GM21825 (cell line): ENCODE data around the gene DHRSX.
"Not testable (repeated sequence)": the region's sequence is repeated elsewhere in the genome, so short reads cannot be mapped to it uniquely, and the experiment has no call there.

ENCODE experiments used
- ATAC-seq: cut with Tn5 transposase; IDR thresholded peaks from one replicate; pipeline ENCODE4 v1.9.1; 2021; ENCODE audit warnings: mild to moderate bottlenecking, moderate library complexity; ENCODE audit not compliant: unreplicated experiment

DHRSX gene

DNA sequence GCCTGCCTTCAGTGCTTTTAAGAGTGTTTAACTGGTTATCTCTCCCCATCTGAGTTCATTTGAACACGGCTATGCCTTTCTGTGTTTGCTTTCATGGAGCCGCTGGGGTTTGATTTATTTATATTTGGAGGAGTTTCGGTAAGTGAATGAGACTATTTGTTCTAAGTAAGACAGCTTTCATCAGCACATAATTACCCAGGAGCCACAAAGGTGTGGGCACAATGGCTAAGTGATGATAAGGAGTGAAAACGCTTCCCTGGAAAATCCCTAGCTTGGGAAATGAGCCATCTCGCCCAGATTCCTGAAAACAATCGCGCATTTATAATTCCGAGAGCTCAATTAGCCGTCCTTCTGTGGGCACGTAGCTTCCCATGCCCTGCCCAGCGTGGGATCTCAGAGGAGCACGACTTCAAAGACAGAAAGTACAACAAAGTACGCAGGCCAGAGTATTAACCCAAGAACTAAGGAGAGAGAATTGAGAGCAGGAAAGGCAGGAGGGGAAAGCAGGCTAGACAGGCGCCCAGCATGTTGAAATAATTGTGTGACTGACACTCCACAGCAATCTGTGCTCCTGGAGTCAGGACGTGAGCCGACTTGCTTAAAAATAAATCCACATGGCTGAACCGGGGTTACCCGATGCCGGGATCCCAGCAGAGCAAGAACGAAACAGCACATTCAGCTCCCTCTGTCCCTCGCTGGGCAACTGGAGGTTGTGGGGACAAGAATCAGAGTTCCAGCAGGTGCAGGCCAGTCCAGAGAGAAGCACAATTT, 99.0 kb downstream of the DHRSX start:
- ATAC-seq, result no peak

- no peak for ATAC-seq
These were observed 99.6 kb downstream of the DHRSX start for GRCh38 chrX:2401201-2401589.

DNA sequence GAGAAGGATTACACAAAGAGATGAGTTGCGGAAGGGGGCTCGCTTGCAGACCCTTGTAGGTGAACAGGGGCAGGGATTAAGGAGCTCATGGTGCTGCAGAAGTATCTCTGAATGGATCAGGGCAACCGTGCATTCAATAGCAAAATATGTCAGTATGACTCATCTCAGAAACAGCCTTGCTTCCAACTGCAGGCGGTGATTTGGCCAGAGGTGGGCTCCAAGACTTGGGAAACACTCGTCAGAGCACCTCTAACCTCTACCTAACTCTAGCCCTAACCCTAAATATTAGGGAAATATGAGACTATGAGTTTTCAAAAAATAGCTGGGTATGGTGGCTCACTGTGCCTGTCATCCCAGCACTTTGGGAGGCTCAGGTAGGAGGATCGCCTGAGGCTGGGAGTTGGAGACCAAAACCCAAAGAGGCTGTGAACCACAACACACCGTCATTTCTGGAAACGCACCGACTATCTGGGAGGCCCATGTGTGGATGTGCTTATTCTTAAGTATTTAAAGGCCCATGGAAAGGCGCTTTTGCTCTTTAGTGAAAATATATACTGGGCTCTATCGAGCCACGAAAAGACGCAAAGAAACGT, 102.6 kb downstream of the DHRSX start:
- no peak for ATAC-seq

DNA sequence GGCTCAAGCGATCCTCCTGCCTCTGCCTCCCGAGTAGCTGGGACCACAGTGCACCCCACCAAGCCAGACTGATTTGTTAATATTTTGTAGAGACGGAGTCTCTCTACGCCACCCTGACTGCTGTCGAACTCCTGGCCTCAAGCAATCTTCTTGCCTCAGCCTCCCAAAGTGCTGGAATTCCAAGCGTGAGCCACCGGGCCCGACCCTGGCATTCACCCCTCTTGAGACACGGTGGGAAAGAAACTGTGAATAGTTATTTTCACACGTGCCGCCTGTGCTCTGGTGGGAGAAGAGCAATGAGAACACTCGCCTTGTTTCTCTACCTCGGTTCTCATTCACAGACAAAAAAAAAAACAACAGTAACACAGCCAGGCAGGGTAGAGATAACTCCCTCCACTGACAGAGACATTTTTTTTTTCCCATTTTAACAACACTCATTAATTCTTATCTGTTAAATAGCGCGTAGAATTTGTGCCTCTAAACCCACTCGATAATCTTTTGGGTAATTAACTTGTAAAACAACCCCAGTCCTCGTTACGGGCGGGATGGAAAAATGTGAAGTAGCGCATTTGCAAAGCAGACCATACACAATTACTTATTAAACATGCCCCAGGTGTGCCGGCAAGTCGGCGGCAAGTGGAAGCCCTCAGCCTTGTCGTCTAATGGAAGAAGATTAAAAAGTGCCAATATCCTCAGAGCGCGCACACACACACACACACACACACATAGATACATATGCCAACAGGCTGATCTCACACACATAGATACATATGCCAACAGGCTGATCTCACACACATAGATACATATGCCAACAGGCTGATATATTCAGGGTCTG, 103.3 kb downstream of the DHRSX start:
- no peak for ATAC-seq

GRCh38 chrX:2395261-2395992, 105.3 kb downstream of the DHRSX start:
- no peak for ATAC-seq

- ATAC-seq, result no peak
These were observed 108.7 kb downstream of the DHRSX start for GRCh38 chrX:2391869-2392606.

GRCh38 chrX:2390754-2391153, 110.0 kb downstream of the DHRSX start:
- no peak for ATAC-seq

DNA sequence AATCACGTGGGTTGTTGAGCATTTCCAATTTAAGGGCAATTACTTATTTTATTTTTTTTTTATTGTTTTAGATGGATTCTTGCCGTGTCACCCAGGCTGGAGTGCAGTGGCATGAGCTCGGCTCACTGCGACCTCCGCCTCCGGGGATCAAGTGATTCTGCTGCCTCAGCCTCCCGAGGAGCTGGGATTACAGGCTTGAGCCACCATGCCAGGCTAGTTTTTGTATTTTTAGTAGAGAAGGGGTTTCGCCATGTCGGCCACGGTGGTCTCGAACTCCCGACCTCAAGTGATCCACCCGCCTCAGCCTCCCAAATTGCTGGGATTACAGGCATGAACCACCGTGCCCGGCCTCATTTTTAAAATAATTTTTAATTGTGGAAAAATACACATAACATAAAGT, 111.0 kb downstream of the DHRSX start:
- ATAC-seq, result not testable (repeated sequence)

DNA sequence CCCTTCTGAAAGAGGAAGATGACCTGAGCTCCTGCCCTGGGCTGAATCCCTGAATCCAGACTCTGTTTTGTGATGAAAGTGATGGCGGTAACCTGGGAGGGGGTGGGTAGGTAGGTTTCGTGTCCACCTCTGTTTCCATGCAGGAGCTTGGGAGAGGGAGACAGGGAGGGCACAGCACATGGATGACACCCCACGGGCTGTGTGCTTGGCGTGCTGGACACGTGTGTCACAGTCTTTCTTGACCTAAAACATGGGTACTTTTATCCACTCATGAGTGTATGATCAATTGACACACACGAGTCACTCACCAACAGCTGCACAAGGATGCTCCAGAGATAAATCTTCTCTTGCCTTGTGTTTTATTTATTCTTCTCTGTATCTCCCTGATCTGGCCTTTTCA, 111.5 kb downstream of the DHRSX start:
- ATAC-seq, result no peak

- no peak for ATAC-seq
These were observed 112.1 kb downstream of the DHRSX start for GRCh38 chrX:2388669-2389068.

- ATAC-seq, result no peak
These were observed 113.0 kb downstream of the DHRSX start for GRCh38 chrX:2387614-2388239.

DNA sequence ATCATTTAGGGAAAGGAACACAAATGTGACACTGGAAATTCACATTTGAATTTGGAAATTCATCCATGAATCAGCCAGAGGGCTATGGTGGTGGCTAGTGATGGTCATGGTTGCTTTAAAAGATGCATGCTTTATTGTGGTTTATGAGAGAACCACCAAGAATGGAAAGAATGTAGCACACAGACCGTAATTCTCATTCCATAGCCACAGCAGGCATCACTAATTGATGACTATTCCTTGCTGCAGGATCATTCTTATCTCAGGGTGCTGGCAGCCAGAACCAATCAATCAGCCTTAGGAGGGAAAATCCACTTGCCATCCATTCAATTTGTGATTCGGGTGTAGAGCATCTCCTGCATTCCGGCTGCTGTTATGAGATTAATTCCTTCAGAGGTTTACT, 115.6 kb downstream of the DHRSX start:
- ATAC-seq, result no peak

- no peak for ATAC-seq
These were observed 116.3 kb downstream of the DHRSX start for GRCh38 chrX:2384486-2384885.

- no peak for ATAC-seq
These were observed 117.0 kb downstream of the DHRSX start for GRCh38 chrX:2383735-2384134.

GRCh38 chrX:2383144-2383543, 117.6 kb downstream of the DHRSX start:
- no peak for ATAC-seq

GRCh38 chrX:2382433-2383048, 118.2 kb downstream of the DHRSX start:
- not testable (repeated sequence) for ATAC-seq

DNA sequence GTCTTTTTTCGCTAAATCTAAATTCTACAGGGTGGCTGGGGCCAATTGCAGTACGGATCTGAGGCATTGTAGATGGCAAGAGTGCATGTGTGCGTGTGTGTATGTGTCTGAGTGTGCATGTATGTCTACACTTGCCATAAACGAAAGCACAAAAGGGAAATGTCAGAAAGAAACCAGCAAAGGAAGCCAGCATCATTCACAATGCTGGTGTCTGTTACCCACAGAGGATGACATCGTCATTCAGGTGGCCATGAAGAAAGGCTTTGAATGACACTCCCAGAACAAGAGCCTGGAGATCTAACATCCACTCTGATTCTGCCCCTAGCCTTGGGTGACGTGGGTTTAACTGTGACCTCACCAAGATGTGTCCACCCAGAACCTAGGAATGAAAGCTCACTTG, 124.6 kb downstream of the DHRSX start:
- no peak for ATAC-seq

DNA sequence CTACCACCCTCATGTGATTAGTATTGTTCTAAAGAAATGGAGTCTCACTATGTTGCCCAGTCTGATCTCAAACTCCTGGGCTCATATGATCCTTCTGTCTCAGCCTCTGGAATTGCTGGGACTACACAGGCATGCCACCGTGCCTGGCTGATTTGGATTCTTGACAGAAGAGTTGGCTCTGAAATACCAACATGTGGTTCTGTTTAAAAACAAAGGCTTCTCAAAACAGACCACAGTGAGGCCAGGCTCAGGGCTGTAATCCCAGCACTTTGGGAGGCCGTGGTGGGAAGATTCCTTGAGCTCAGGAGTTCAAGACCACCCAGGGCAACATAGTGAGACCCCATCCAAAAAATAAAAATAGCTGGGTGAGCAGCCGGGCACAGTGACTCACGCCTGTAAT, 126.7 kb downstream of the DHRSX start:
- no peak for ATAC-seq

DNA sequence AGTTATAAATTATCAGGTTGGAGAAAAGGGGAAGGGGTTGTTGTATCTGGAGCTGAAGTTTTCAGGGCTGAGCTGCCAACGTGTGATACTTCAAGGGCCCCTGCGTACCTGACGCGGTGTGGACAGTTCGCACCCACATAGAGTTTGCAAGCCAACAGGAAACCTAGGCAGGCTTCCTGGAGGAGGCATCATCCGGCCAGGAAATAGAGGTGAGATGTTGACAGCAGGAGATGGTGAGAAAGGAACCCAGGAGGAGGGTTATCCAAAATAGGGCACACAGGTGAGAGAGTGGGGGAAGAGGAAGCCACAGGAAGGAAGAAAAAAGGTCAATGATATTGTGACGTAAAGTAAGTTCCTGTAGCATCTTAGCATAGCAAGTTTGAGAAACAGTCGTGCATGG, 127.2 kb downstream of the DHRSX start:
- ATAC-seq, result no peak
